GM23338 (cell line): ENCODE measurements around the gene ISOC2.
A peak's percentile ranks its signal among the peaks of the same experiment; 100 is the strongest.

ENCODE experiments used
- CREB1 ChIP-seq: fragments of 250-450 bp; sonication (Bioruptor Pico); IDR thresholded peaks from 2 replicates; pipeline ENCODE4 v1.5.0; 2020; ENCODE audit warnings: low read depth, mild to moderate bottlenecking, moderate library complexity
- EZH2 ChIP-seq: fragments of 200-600 bp; sonication (generic); IDR thresholded peaks from one replicate; pipeline ENCODE4 v1.8.0; 2017; ENCODE audit warnings: antibody characterized with exemption, mild to moderate bottlenecking, low read depth; ENCODE audit not compliant: unreplicated experiment
- POLR2AphosphoS5 ChIP-seq: IDR thresholded peaks from 2 replicates; pipeline ENCODE4 v1.6.1; 2016; ENCODE audit warnings: antibody characterized with exemption, low read depth
- TF ChIP-seq, protein P1 (sequence below), 2 experiments: fragments of 200-600 bp in 1 of 2; sonication (generic) in 1 of 2; conservative IDR thresholded peaks; 2 replicates each; pipeline versions ENCODE4 v1.5.1 to v1.6.1; 2016 to 2017; ENCODE audit warnings: antibody characterized with exemption in 2 of 2, low read depth in 2 of 2, mild to moderate bottlenecking in 2 of 2, moderate library complexity in 1 of 2

DNA sequence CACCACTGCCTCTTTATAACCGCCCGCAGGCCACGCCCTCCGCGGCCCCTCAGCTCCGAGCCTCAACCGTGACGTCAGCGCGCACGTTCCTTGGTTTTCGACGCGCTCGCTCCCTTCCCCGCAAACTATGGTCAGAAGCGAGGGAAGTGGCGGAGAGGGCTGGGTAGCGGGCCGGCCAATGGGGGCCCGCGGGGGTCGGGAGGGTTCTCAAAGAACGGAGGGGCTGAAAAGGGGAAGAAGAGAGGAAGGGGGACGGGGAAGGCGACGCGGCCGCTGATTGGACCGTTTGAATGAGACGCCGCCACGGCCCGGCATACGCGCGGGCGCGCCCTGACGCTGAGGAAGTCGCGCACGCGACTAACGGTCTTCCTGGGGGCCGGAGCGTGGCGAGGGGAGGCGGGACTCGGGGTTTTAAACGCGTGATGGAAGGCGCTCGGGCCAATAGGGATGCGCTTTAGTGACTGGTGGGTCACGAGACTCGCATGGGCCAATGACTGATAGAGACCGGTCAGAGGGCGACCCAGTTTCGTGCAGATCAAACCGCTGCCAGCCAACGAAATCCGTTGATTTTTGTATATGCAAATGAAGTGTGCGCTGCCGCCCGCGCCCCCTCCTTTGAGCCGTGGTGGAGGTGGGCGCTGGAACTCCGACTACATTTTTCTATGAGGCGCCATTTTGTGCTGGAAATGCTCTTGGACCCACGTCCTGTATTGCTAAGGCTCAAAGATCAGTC lies 53.5 kb downstream of the ISOC2 start:
- TF ChIP-seq, protein P1, sequence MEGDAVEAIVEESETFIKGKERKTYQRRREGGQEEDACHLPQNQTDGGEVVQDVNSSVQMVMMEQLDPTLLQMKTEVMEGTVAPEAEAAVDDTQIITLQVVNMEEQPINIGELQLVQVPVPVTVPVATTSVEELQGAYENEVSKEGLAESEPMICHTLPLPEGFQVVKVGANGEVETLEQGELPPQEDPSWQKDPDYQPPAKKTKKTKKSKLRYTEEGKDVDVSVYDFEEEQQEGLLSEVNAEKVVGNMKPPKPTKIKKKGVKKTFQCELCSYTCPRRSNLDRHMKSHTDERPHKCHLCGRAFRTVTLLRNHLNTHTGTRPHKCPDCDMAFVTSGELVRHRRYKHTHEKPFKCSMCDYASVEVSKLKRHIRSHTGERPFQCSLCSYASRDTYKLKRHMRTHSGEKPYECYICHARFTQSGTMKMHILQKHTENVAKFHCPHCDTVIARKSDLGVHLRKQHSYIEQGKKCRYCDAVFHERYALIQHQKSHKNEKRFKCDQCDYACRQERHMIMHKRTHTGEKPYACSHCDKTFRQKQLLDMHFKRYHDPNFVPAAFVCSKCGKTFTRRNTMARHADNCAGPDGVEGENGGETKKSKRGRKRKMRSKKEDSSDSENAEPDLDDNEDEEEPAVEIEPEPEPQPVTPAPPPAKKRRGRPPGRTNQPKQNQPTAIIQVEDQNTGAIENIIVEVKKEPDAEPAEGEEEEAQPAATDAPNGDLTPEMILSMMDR (conservative IDR thresholded peaks at IDR 0.05; ENCODE audit: low read depth in 2 of 2) = no peak
- no peak for TF ChIP-seq EZH2
- peak; percentile 95 for TF ChIP-seq CREB1 (CRISPR knock-in tag)
- no peak for TF ChIP-seq POLR2AphosphoS5
